Ishikawa (cell line): ENCODE results near the gene TNFSF18.

ENCODE experiments used
- CEBPB ChIP-seq: IDR thresholded peaks from 2 replicates; pipeline ENCODE4 v1.6.1; 2012
- CREB1 ChIP-seq: IDR thresholded peaks from 2 replicates; pipeline ENCODE4 v1.6.1; 2012; ENCODE audit warnings: low read depth
- EGR1 ChIP-seq: IDR thresholded peaks from 2 replicates; pipeline ENCODE4 v1.6.1; 2012
- EP300 ChIP-seq: IDR thresholded peaks from 2 replicates; pipeline ENCODE4 v1.6.1; 2012; ENCODE audit warnings: borderline replicate concordance
- FOXM1 ChIP-seq: IDR thresholded peaks from 2 replicates; pipeline ENCODE4 v1.6.1; 2012; ENCODE audit warnings: low read depth, borderline replicate concordance
- MAX ChIP-seq: IDR thresholded peaks from 2 replicates; pipeline ENCODE4 v1.6.1; 2012
- NFIC ChIP-seq: IDR thresholded peaks from 2 replicates; pipeline ENCODE4 v1.6.1; 2012
- RAD21 ChIP-seq: IDR thresholded peaks from 2 replicates; pipeline ENCODE4 v1.6.1; 2012; ENCODE audit warnings: low read depth
- TAF1 ChIP-seq: IDR thresholded peaks from 2 replicates; pipeline ENCODE4 v1.6.1; 2012; ENCODE audit warnings: low read depth, mild to moderate bottlenecking
- TCF12 ChIP-seq: IDR thresholded peaks from 2 replicates; pipeline ENCODE4 v1.6.1; 2012; ENCODE audit warnings: low read depth
- TEAD4 ChIP-seq: IDR thresholded peaks from 2 replicates; pipeline ENCODE4 v1.6.1; 2012
- USF1 ChIP-seq: IDR thresholded peaks from 2 replicates; pipeline ENCODE4 v1.6.1; 2012
- YY1 ChIP-seq: IDR thresholded peaks from 2 replicates; pipeline ENCODE4 v1.6.1; 2012; ENCODE audit warnings: low read depth
- ZBTB7A ChIP-seq: IDR thresholded peaks from 2 replicates; pipeline ENCODE4 v1.6.1; 2012; ENCODE audit warnings: low read depth
- TF ChIP-seq, protein P1 (sequence below): IDR thresholded peaks from 2 replicates; pipeline ENCODE4 v1.6.1; 2012; ENCODE audit warnings: low read depth, mild to moderate bottlenecking

Gene TNFSF18

DNA sequence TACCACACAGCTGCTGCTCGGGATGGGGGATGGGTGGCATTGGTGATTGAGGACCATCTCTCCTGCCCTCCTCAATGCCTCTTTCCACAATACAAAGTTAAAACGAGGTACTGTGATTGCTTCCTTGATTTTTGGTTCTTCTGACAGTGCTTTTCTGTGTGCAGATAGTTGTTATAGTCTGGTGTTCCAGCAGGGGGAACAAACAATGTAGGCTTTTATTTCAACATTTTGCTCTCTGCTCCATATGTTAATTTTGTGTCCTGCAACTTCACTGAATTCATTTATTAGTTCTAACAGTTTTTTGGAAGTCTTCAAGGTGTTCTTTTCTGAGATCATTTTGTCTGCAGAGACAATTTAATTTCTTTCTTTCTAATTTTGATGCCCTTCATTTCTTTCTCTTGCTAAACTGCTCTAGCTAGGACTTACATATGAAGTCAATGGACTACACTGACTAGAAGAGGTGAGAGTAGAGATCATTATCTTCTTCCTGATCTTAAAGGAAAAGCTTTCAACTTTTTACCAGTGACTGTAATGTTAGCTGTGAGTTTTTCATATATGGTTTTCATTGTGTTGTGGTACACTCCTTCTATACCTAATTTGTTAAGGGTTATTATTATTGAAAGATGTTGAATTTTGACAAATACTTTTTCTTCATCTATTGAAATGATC lies 45.4 kb downstream of the TNFSF18 start:
- no peak for TF ChIP-seq YY1
- no peak for TF ChIP-seq TEAD4
- TF ChIP-seq FOXM1 = no peak
- TF ChIP-seq CEBPB = no peak
- TF ChIP-seq EGR1 = no peak
- TF ChIP-seq MAX = no peak
- TF ChIP-seq, protein P1, sequence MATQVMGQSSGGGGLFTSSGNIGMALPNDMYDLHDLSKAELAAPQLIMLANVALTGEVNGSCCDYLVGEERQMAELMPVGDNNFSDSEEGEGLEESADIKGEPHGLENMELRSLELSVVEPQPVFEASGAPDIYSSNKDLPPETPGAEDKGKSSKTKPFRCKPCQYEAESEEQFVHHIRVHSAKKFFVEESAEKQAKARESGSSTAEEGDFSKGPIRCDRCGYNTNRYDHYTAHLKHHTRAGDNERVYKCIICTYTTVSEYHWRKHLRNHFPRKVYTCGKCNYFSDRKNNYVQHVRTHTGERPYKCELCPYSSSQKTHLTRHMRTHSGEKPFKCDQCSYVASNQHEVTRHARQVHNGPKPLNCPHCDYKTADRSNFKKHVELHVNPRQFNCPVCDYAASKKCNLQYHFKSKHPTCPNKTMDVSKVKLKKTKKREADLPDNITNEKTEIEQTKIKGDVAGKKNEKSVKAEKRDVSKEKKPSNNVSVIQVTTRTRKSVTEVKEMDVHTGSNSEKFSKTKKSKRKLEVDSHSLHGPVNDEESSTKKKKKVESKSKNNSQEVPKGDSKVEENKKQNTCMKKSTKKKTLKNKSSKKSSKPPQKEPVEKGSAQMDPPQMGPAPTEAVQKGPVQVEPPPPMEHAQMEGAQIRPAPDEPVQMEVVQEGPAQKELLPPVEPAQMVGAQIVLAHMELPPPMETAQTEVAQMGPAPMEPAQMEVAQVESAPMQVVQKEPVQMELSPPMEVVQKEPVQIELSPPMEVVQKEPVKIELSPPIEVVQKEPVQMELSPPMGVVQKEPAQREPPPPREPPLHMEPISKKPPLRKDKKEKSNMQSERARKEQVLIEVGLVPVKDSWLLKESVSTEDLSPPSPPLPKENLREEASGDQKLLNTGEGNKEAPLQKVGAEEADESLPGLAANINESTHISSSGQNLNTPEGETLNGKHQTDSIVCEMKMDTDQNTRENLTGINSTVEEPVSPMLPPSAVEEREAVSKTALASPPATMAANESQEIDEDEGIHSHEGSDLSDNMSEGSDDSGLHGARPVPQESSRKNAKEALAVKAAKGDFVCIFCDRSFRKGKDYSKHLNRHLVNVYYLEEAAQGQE = no peak
- TF ChIP-seq TAF1 = no peak
- no peak for TF ChIP-seq NFIC
- TF ChIP-seq ZBTB7A = no peak
- no peak for TF ChIP-seq EP300
- TF ChIP-seq USF1 = no peak
- no peak for TF ChIP-seq CREB1
- no peak for TF ChIP-seq RAD21
- TF ChIP-seq TCF12 = no peak

DNA sequence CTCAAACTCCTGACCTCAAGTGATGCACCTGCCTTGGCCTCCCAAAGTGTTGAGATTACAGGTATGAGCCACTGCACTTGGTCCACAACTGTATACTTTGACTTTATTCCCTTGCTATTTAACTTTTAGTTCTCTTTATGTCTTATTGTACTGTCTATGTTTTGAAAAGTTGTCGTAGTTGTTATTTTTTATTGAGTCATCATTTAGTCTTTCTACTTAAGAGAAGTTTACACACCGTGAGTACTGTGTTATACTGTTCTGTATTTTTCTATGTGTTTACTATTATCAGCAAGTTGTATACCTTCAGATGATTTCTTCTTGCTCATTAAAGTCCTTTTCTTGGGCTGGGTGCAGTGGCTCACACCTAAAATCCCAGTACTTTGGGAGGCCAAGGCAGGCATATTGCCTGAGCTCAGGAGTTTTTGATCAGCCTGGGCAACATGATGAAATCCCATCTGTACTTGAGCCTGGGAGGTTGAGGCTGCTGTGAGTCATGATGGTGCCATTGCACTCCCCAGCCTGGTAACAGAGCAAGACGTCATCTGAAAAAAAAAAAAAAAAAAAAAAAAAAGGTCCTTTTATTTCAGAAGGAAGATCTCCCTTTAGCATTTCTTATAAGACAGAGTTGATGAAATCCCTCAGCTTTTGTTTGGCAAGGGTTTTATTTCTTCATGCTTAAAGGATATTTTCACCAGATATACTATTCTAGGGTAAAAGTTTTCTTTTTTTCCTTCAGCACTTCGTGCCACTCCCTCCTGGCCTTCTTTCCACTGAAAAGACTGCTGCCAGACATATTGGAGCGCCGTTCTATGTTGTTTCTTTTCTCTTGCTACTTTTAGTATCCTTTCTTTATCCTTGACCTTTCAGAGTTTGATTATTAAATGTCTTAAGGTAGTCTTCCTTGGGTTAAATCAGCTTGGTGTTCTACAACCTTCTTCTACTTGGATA lies 47.6 kb downstream of the TNFSF18 start:
- TF ChIP-seq EP300 = no peak
- TF ChIP-seq RAD21 = no peak
- TF ChIP-seq EGR1 = no peak
- TF ChIP-seq YY1 = no peak
- no peak for TF ChIP-seq USF1
- no peak for TF ChIP-seq TAF1
- no peak for TF ChIP-seq ZBTB7A
- no peak for TF ChIP-seq TEAD4

GRCh38 chr1:172999349-172999748 lies 51.4 kb downstream of the TNFSF18 start:
- TF ChIP-seq ZBTB7A = no peak
- TF ChIP-seq YY1 = no peak
- TF ChIP-seq FOXM1 = no peak
- TF ChIP-seq, protein P1 = no peak
- no peak for TF ChIP-seq USF1
- TF ChIP-seq CREB1 = no peak
- TF ChIP-seq NFIC = no peak
- no peak for TF ChIP-seq EGR1
- no peak for TF ChIP-seq TAF1
- no peak for TF ChIP-seq RAD21
- no peak for TF ChIP-seq TEAD4
- no peak for TF ChIP-seq CEBPB
- no peak for TF ChIP-seq EP300
- no peak for TF ChIP-seq TCF12
- no peak for TF ChIP-seq MAX

GRCh38 chr1:172997941-172998361 lies 52.8 kb downstream of the TNFSF18 start:
- no peak for TF ChIP-seq YY1
- TF ChIP-seq TCF12 = no peak
- TF ChIP-seq CEBPB = no peak
- TF ChIP-seq FOXM1 = no peak
- no peak for TF ChIP-seq EGR1
- no peak for TF ChIP-seq TEAD4
- TF ChIP-seq, protein P1 = no peak
- TF ChIP-seq TAF1 = no peak
- no peak for TF ChIP-seq EP300
- no peak for TF ChIP-seq ZBTB7A
- no peak for TF ChIP-seq CREB1
- TF ChIP-seq USF1 = no peak
